ENCODE results near the gene USP38. TPM values are rescaled to one million over a fixed set of nuclear protein-coding genes. Genes with fewer than 3 reads are reported as not detected.
"Not testable (repeated sequence)": the region's sequence is repeated elsewhere in the genome, so short reads cannot be mapped to it uniquely, and the experiment has no call there.

Gene USP38
- total RNA-seq, 2 donors from 2014 or later: 27.0 to 37.3 TPM

GRCh38 chr4:143254491-143255226 is 69.9 kb downstream of the USP38 start:
- Mint-ChIP-seq H3K36me3 (ENCODE audit: low read depth) (no peaks in the 10 kb centered on the region), H3K4me1 (no peaks in the 10 kb centered on the region), H3K4me3 (no peak overlapping the region), H3K27me3 (peaks cover 16% of the 10 kb centered on the region), H3K27ac (no peak overlapping the region)
- ATAC-seq (no peak), DNase-seq (no peak)
- no peaks in the 10 kb centered on the region for H3K9me3 ChIP-seq (ENCODE audit: control insufficient read depth, low read length, poor library complexity, severe bottlenecking)

- no peak overlapping the region for H3K4me3 Mint-ChIP-seq
- H3K9me3 ChIP-seq (ENCODE audit: control insufficient read depth, low read length, poor library complexity, severe bottlenecking): no peaks in the 10 kb centered on the region
- ATAC-seq: no peak
- H3K27me3 Mint-ChIP-seq: peaks cover 11% of the 10 kb centered on the region
- no peak overlapping the region for H3K27ac Mint-ChIP-seq
- H3K4me1 Mint-ChIP-seq: no peaks in the 10 kb centered on the region
- no peak for DNase-seq
- no peaks in the 10 kb centered on the region for H3K36me3 Mint-ChIP-seq (ENCODE audit: low read depth)
These were observed 71.7 kb downstream of the USP38 start for GRCh38 chr4:143256456-143256855.

- Mint-ChIP-seq H3K27ac (no peak overlapping the region), H3K36me3 (ENCODE audit: low read depth) (no peaks in the 10 kb centered on the region)
- ATAC-seq: no peak
These were observed 72.6 kb downstream of the USP38 start for GRCh38 chr4:143257356-143257755.

GRCh38 chr4:143260750-143261149 is 76.0 kb downstream of the USP38 start:
- H3K4me3 Mint-ChIP-seq: no peak overlapping the region
- H3K36me3 Mint-ChIP-seq (ENCODE audit: low read depth): no peaks in the 10 kb centered on the region
- no peaks in the 10 kb centered on the region for H3K9me3 ChIP-seq (ENCODE audit: control insufficient read depth, low read length, poor library complexity, severe bottlenecking)
- ATAC-seq (no peak), DNase-seq (no peak)
- peaks cover 14% of the 10 kb centered on the region for H3K27me3 Mint-ChIP-seq
- H3K27ac Mint-ChIP-seq: no peak overlapping the region
- no peaks in the 10 kb centered on the region for H3K4me1 Mint-ChIP-seq

More at GRCh38 chr4:143257356-143257755, 72.6 kb downstream of the USP38 start:
- Mint-ChIP-seq H3K4me3 (no peak overlapping the region), H3K27me3 (peaks cover 19% of the 10 kb centered on the region), H3K4me1 (no peaks in the 10 kb centered on the region)
- H3K9me3 ChIP-seq (ENCODE audit: control insufficient read depth, low read length, poor library complexity, severe bottlenecking): no peaks in the 10 kb centered on the region
- no peak for DNase-seq

GRCh38 chr4:143262838-143263237 is 78.1 kb downstream of the USP38 start:
- Mint-ChIP-seq H3K27me3 (peaks cover 14% of the 10 kb centered on the region), H3K4me1 (no peaks in the 10 kb centered on the region), H3K4me3 (no peak overlapping the region), H3K27ac (no peak overlapping the region), H3K36me3 (ENCODE audit: low read depth) (no peaks in the 10 kb centered on the region)
- DNase-seq (no peak), ATAC-seq (no peak)
- H3K9me3 ChIP-seq (ENCODE audit: control insufficient read depth, low read length, poor library complexity, severe bottlenecking): no peaks in the 10 kb centered on the region

GRCh38 chr4:143267690-143268089 is 83.0 kb downstream of the USP38 start:
- H3K4me3 Mint-ChIP-seq; H3K27ac Mint-ChIP-seq; H3K36me3 Mint-ChIP-seq (ENCODE audit: low read depth); H3K4me1 Mint-ChIP-seq; H3K9me3 ChIP-seq (ENCODE audit: control insufficient read depth, low read length, poor library complexity, severe bottlenecking); DNase-seq; ATAC-seq: not testable (repeated sequence)
- peaks cover 13% of the 10 kb centered on the region for H3K27me3 Mint-ChIP-seq

DNA sequence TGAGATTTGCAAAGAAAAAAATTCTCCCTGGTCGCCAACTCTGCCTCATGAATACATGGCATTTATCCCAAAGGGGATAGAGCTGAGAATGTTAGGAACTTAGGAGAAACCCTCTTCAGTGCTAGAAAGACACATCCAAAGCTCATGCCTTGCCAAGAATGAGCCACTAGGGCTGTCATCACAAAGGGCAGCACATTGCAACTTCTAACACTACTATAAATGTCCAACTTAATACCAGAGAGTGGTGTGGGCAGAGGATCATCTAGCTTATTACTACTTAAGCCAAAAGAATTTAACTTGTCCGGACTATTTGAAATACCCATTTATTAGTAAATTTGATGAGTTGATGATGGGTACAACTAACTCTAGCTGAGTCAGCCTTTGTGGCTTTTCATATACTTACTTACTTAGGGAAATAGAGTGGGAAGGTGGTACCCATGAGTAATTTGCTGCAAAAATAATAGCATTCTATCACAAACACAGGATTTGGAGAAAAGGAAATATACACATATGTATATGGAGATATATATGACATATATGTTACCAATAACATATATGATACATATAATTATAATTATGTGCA is 85.6 kb downstream of the USP38 start:
- ATAC-seq (no peak), DNase-seq (no peak)
- Mint-ChIP-seq H3K4me1 (no peaks in the 10 kb centered on the region), H3K27me3 (peaks cover 16% of the 10 kb centered on the region), H3K36me3 (ENCODE audit: low read depth) (no peaks in the 10 kb centered on the region), H3K4me3 (no peak overlapping the region), H3K27ac (no peak overlapping the region)
- H3K9me3 ChIP-seq (ENCODE audit: control insufficient read depth, low read length, poor library complexity, severe bottlenecking): no peaks in the 10 kb centered on the region

Other genes with a start within 250 kb of the USP38 start
- 1 to 10 TPM; 2.0 to 3.5 TPM for gene GAB1, start 152.0 kb downstream of the USP38 start, total RNA-seq